HEK293 (cell line): ENCODE data around the gene CNTNAP5.
A peak's percentile ranks its signal among the peaks of the same experiment; 100 is the strongest.

Source experiments
- CTCF ChIP-seq: fragments of 450-650 bp; formaldehyde crosslinking; IDR thresholded peaks from 2 replicates; pipeline ENCODE4 v1.5.1; 2016; ENCODE audit warnings: missing biosample characterization, missing genetic modification characterization
- REST ChIP-seq: fragments of 450-650 bp; formaldehyde crosslinking; IDR thresholded peaks from 2 replicates; pipeline ENCODE4 v1.5.1; 2016; ENCODE audit warnings: missing biosample characterization, missing genetic modification characterization
- TRIM28 ChIP-seq: IDR thresholded peaks from 2 replicates; pipeline ENCODE4 v1.6.1; 2011; ENCODE audit warnings: low read length, control low read depth, borderline replicate concordance
- ZNF148 ChIP-seq: fragments of 450-650 bp; formaldehyde crosslinking; IDR thresholded peaks from 2 replicates; pipeline ENCODE4 v1.5.0; 2017; ENCODE audit warnings: missing biosample characterization, missing genetic modification characterization, borderline replicate concordance
- ZNF426 ChIP-seq: fragments of 450-650 bp; formaldehyde crosslinking; IDR thresholded peaks from 2 replicates; pipeline ENCODE4 v1.5.1; 2017; ENCODE audit warnings: missing biosample characterization, missing genetic modification characterization, mild to moderate bottlenecking, inconsistent platforms, moderate library complexity

- TF ChIP-seq ZNF426 (no peak), CTCF (tag by site-specific recombination) (no peak), REST (tag by site-specific recombination) (peak; percentile 92), ZNF148 (tag by site-specific recombination) (no peak), TRIM28 (no peak)
Observed at GRCh38 chr2:124025171-124025580, at the start of gene CNTNAP5.
